SK-N-SH (cell line): ENCODE data around the gene SERPINB8. TPM values are rescaled to one million over a fixed set of nuclear protein-coding genes. Genes with fewer than 3 reads are reported as not detected.
"Not testable (repeated sequence)": the region's sequence is repeated elsewhere in the genome, so short reads cannot be mapped to it uniquely, and the experiment has no call there.

Source experiments
- CTCF ChIA-PET: fragments of 300-600, 350-600 bp; formaldehyde crosslinking; extraction: SDS; loops from one replicate; lab custom pipeline; 2021; lab: Yijun Ruan, JAX
- POLR2A ChIA-PET: fragments of 350-600 bp; sonication (Branson Sonifier 250); formaldehyde crosslinking; extraction: SDS; loops from one replicate; lab custom pipeline; 2020; ENCODE audit warnings: antibody characterized with exemption, inconsistent platforms; lab: Yijun Ruan, JAX
- DNase-seq: peaks from one replicate; pipeline ENCODE4 v3.0.0; 2012
- H2AFZ ChIP-seq: fragments of 200-600 bp; sonication (generic); 2 replicates; pipeline ENCODE4 v1.8.1; 2016; ENCODE audit warnings: antibody characterized with exemption, mild to moderate bottlenecking, low read depth
- H3F3A ChIP-seq: fragments of 200-600 bp; sonication (generic); replicated peaks from 2 replicates; pipeline ENCODE3; 2016; ENCODE audit warnings: antibody characterized with exemption, mild to moderate bottlenecking; ENCODE audit not compliant: insufficient read depth
- H3K27ac ChIP-seq, 2 experiments: fragments of 200-500 bp in 1 of 2; fragments of 200-600 bp in 1 of 2; sonication (Bioruptor generic) in 1 of 2; sonication (generic), shearing (Covaris generic) in 1 of 2; 2 replicates each; pipeline versions ENCODE4 v1.5.1 to v1.6.1; 2014 to 2016; ENCODE audit warnings: low read depth in 2 of 2, inconsistent platforms in 1 of 2, low read length in 1 of 2, mild to moderate bottlenecking in 1 of 2, mixed read lengths in 1 of 2
- H3K27me3 ChIP-seq: fragments of 200-600 bp; sonication (generic), shearing (Covaris generic); 2 replicates; pipeline ENCODE4 v1.6.1; 2016; ENCODE audit warnings: mixed run types; ENCODE audit not compliant: insufficient read depth
- H3K36me3 ChIP-seq, 2 experiments: fragments of 200-500 bp in 1 of 2; fragments of 200-600 bp in 1 of 2; sonication (Bioruptor generic) in 1 of 2; sonication (generic) in 1 of 2; replicated peaks in 1 of 2; 2 replicates each; pipeline versions ENCODE3 to v1.5.1; 2014 to 2016; ENCODE audit warnings: low read length in 1 of 2, mild to moderate bottlenecking in 1 of 2; ENCODE audit not compliant: insufficient read depth in 2 of 2, control insufficient read depth in 1 of 2
- H3K4me1 ChIP-seq, 2 experiments: fragments of 200-500 bp in 1 of 2; fragments of 200-600 bp in 1 of 2; sonication (Bioruptor generic) in 1 of 2; sonication (generic), shearing (Covaris generic) in 1 of 2; 2 replicates each; pipeline versions ENCODE4 v1.5.1 to v1.6.1; 2014 to 2016; ENCODE audit warnings: low read depth in 1 of 2, low read length in 1 of 2, mixed run types in 1 of 2; ENCODE audit not compliant: insufficient read depth in 2 of 2, control insufficient read depth in 1 of 2
- H3K4me2 ChIP-seq: fragments of 200-600 bp; sonication (generic), shearing (Covaris generic); 2 replicates; pipeline ENCODE4 v1.6.1; 2017; ENCODE audit warnings: mixed run types
- H3K4me3 ChIP-seq, 2 experiments: fragments of 200-500 bp in 1 of 2; fragments of 200-600 bp in 1 of 2; sonication (Bioruptor generic) in 1 of 2; sonication (generic), shearing (Covaris generic) in 1 of 2; 2 replicates each; pipeline versions ENCODE4 v1.5.1 to v1.8.1; 2014 to 2016; ENCODE audit warnings: low read depth in 2 of 2, inconsistent platforms in 1 of 2, low read length in 1 of 2, mild to moderate bottlenecking in 1 of 2, mixed read lengths in 1 of 2, moderate library complexity in 1 of 2
- H3K79me2 ChIP-seq: fragments of 200-600 bp; sonication (generic); 2 replicates; pipeline ENCODE4 v1.8.1; 2017; ENCODE audit warnings: mild to moderate bottlenecking; ENCODE audit not compliant: insufficient read depth
- H3K9ac ChIP-seq: fragments of 200-600 bp; sonication (generic); 2 replicates; pipeline ENCODE4 v1.6.1; 2017; ENCODE audit warnings: mixed run types
- H3K9me2 ChIP-seq: fragments of 200-600 bp; sonication (generic); 2 replicates; pipeline ENCODE4 v1.6.1; 2017; ENCODE audit warnings: mixed run types
- H3K9me3 ChIP-seq: fragments of 200-600 bp; sonication (generic); 2 replicates; pipeline ENCODE4 v1.6.1; 2017; ENCODE audit warnings: mixed run types, mild to moderate bottlenecking, moderate library complexity
- H4K20me1 ChIP-seq: fragments of 200-600 bp; sonication (generic); 2 replicates; pipeline ENCODE4 v1.6.1; 2017; ENCODE audit warnings: mild to moderate bottlenecking, mixed run types; ENCODE audit not compliant: insufficient read depth
- CTCF ChIP-seq: fragments of 200-600 bp; sonication (generic); IDR thresholded peaks from 2 replicates; pipeline ENCODE4 v1.6.1; 2017; ENCODE audit warnings: antibody characterized with exemption, mild to moderate bottlenecking, moderate library complexity
- EP300 ChIP-seq, 2 experiments: IDR thresholded peaks; 2 replicates each; pipeline versions ENCODE4 v1.4.0 to v1.6.1; 2012; ENCODE audit warnings: borderline replicate concordance in 1 of 2, low read depth in 1 of 2, low read length in 1 of 2
- EZH2phosphoT487 ChIP-seq: fragments of 200-600 bp; sonication (generic); IDR thresholded peaks from 2 replicates; pipeline ENCODE4 v1.6.1; 2017; ENCODE audit warnings: low read depth, mixed run types, mild to moderate bottlenecking, antibody characterized with exemption, moderate library complexity, borderline replicate concordance
- FOXJ3 ChIP-seq: sonication (generic); formaldehyde crosslinking; IDR thresholded peaks from 2 replicates; pipeline ENCODE4 v1.5.1; 2020; ENCODE audit warnings: mild to moderate bottlenecking, missing genetic modification reagents
- FOXM1 ChIP-seq: IDR thresholded peaks from 2 replicates; pipeline ENCODE4 v1.4.0; 2012; ENCODE audit warnings: low read depth, mild to moderate bottlenecking
- GABPA ChIP-seq: IDR thresholded peaks from 2 replicates; pipeline ENCODE4 v1.4.0; 2012; ENCODE audit warnings: low read depth, mild to moderate bottlenecking
- JUND ChIP-seq: IDR thresholded peaks from 2 replicates; pipeline ENCODE4 v1.4.0; 2012
- MEF2A ChIP-seq: IDR thresholded peaks from 2 replicates; pipeline ENCODE4 v1.4.0; 2012; ENCODE audit warnings: low read depth, borderline replicate concordance
- NFIC ChIP-seq: IDR thresholded peaks from 2 replicates; pipeline ENCODE4 v1.4.0; 2012; ENCODE audit warnings: borderline replicate concordance
- PBX3 ChIP-seq: IDR thresholded peaks from 2 replicates; pipeline ENCODE4; 2012
- POLR2AphosphoS5 ChIP-seq: IDR thresholded peaks from 2 replicates; pipeline ENCODE4 v1.6.1; 2012; ENCODE audit warnings: low read depth, low read length
- RAD21 ChIP-seq: IDR thresholded peaks from 2 replicates; pipeline ENCODE4 v1.6.1; 2012; ENCODE audit warnings: mild to moderate bottlenecking, low read length
- RCOR1 ChIP-seq: fragments of 150-350 bp; IDR thresholded peaks from 2 replicates; pipeline ENCODE4 v1.6.1; 2017; ENCODE audit warnings: antibody characterized with exemption, low read length
- SMC3 ChIP-seq: IDR thresholded peaks from 2 replicates; pipeline ENCODE4 v1.6.1; 2012; ENCODE audit warnings: low read depth, low read length, improper control_type of control experiment
- TAF1 ChIP-seq: IDR thresholded peaks from 2 replicates; pipeline ENCODE4 v1.6.1; 2012; ENCODE audit warnings: low read depth, mild to moderate bottlenecking, low read length, moderate library complexity, borderline replicate concordance
- TCF12 ChIP-seq: IDR thresholded peaks from 2 replicates; pipeline ENCODE4 v1.4.0; 2012
- USF1 ChIP-seq: IDR thresholded peaks from 2 replicates; pipeline ENCODE4 v1.4.0; 2012; ENCODE audit warnings: low read depth, borderline replicate concordance
- USF2 ChIP-seq: fragments of 150-350 bp; IDR thresholded peaks from 2 replicates; pipeline ENCODE4 v1.6.1; 2017; ENCODE audit warnings: antibody characterized with exemption, low read length, low read depth, borderline replicate concordance
- WGBS: methylation state at CpG from one replicate; pipeline ENCODE4 v1.1.6; 2017; ENCODE audit warnings: low lambda C conversion rate; 5-methylcytosine and 5-hydroxymethylcytosine counted together
- polyA plus RNA-seq, 3 experiments: library from polyadenylated mRNA; depleted of rRNA; stranded (reverse); fragments of >200 nt; gene quantifications; 2 replicates each; pipeline ENCODE4 v1.2.3, GENCODE V29; 2012

SERPINB8 gene
- polyA plus RNA-seq, 1 of the 3 experiments (the other 2 are of a cell fraction), result 3.4 TPM

GRCh38 chr18:63928331-63928730 is 41.5 kb upstream of the SERPINB8 start:
- TF ChIP-seq GABPA, result no peak
- TF ChIP-seq MEF2A, result no peak
- no peak for TF ChIP-seq FOXJ3 (CRISPR knock-in tag)
- no peak for TF ChIP-seq SMC3
- no peak for TF ChIP-seq USF2
- TF ChIP-seq EZH2phosphoT487, result no peak
- H3K4me3 ChIP-seq, result no peak overlapping the region
- no peaks in the 10 kb centered on the region for H3F3A ChIP-seq
- H3K9me3 ChIP-seq, result no peaks in the 10 kb centered on the region
- H3K79me2 ChIP-seq, result no peaks in the 10 kb centered on the region
- no peak overlapping the region for H3K4me2 ChIP-seq
- WGBS, result 13% methylated on average over 8 of the region's 8 CpGs
- H4K20me1 ChIP-seq, result no peaks in the 10 kb centered on the region
- no peak overlapping the region for H3K27ac ChIP-seq
- peaks cover 4% of the 10 kb centered on the region; the same call in 1 of the 2 replicates for H3K27me3 ChIP-seq
- H3K9me2 ChIP-seq, result 0 out of 2 replicates have a peak, but pooled peaks cover 4% of the 10 kb centered on the region
- no peak for DNase-seq
- H3K9ac ChIP-seq, result no peak overlapping the region
- H3K36me3 ChIP-seq, result no peaks in the 10 kb centered on the region
- H3K4me1 ChIP-seq, result no peaks in the 10 kb centered on the region
- CTCF ChIA-PET, result interaction anchor here (1.6 kb wide), 1 partner anchor 8 kb away, joined by 3 read pairs; no protein-coding TSS in a partner anchor
- POLR2A ChIA-PET, result no interaction called here
- H2AFZ ChIP-seq, result no peak overlapping the region

- H3K4me2 ChIP-seq, H3F3A ChIP-seq, CTCF ChIA-PET, H3K9me3 ChIP-seq, H3K9me2 ChIP-seq, DNase-seq, H3K4me3 ChIP-seq, H3K4me1 ChIP-seq, H3K36me3 ChIP-seq, H3K79me2 ChIP-seq, H3K27ac ChIP-seq, POLR2A ChIA-PET, H2AFZ ChIP-seq, H3K9ac ChIP-seq, H3K27me3 ChIP-seq, H4K20me1 ChIP-seq: not testable (repeated sequence)
Observed at GRCh38 chr18:63929369-63929768, 40.5 kb upstream of the SERPINB8 start.

- Histone ChIP-seq H2AFZ (no peak overlapping the region), H3K4me2 (no peak overlapping the region), H3K9me3 (no peaks in the 10 kb centered on the region), H3F3A (no peaks in the 10 kb centered on the region), H3K9me2 (no peaks in the 10 kb centered on the region), H3K4me3 (no peak overlapping the region), H3K9ac (no peak overlapping the region), H3K36me3 (no peaks in the 10 kb centered on the region), H3K4me1 (no peaks in the 10 kb centered on the region; a peak in 1 of 4 replicates), H3K79me2 (no peaks in the 10 kb centered on the region), H4K20me1 (no peaks in the 10 kb centered on the region), H3K27ac (no peak overlapping the region)
- DNase-seq, result no peak
- POLR2A ChIA-PET, result no interaction called here
- 9% methylated on average over 3 of the region's 3 CpGs for WGBS
- TF ChIP-seq JUND, result no peak
- no peak for TF ChIP-seq TAF1
- no peak for TF ChIP-seq TCF12
- no peak for TF ChIP-seq POLR2AphosphoS5
- TF ChIP-seq NFIC, result no peak
- TF ChIP-seq CTCF, result no peak
- TF ChIP-seq PBX3, result no peak
- no peak for TF ChIP-seq RAD21
- TF ChIP-seq RCOR1, result no peak
- no peak for TF ChIP-seq USF1
- TF ChIP-seq EP300 (IDR thresholded peaks at IDR 0.05; ENCODE audit: borderline replicate concordance in 1 of 2, low read depth in 1 of 2, low read length in 1 of 2), result no peak
- TF ChIP-seq FOXM1, result no peak
- TF ChIP-seq, all 33 proteins: peak for 0
- CTCF ChIA-PET, result no interaction called here
- peaks cover 4% of the 10 kb centered on the region; the same call in 1 of the 2 replicates for H3K27me3 ChIP-seq
Observed at GRCh38 chr18:63930773-63931354, 39.0 kb upstream of the SERPINB8 start.
